GM10847 (cell line): ENCODE measurements around the gene TMEFF2.

ENCODE experiments used
- POLR2A ChIP-seq: IDR thresholded peaks from 2 replicates; pipeline ENCODE4 v1.6.1; 2011; ENCODE audit not compliant: insufficient read length; ENCODE audit errors: extremely low read depth

The TMEFF2 gene

DNA sequence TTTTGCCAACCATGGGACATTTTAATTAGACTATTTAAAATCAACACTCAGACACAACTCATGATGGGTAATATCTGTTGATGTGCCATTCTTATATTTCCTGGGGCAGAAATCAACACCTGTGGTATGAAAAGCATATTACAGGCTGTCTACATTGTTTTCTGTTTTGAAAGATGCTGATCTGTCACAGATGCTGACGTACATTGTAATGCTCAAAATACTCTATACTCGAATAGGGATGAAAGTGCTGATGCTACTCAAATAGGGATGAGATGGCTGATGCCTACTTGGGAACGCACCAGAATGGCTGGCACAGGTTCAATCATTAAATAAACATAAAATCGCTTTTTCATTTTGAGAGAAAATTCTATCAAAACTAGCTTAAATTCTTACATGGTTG lies 41.2 kb downstream of the TMEFF2 start:
- no peak for TF ChIP-seq POLR2A

DNA sequence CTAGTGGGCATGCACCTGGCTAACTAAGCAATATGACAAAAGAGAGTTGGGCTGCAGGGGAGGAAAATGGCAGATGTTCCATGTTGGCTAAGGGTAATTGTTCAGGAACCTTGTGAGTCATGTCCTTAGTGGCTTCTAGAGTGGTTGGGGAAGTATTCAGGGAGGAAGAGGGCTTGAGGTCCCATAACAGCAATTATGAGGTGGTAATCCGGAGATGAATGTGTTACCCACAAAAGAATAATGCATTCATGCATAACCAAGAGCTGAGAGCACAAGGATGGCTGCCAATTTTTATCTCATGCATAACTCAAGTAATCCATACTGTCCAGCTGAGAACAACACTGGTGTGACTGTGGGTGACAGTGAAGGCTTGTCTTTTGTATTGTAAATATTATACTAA lies 42.9 kb downstream of the TMEFF2 start:
- no peak for TF ChIP-seq POLR2A

DNA sequence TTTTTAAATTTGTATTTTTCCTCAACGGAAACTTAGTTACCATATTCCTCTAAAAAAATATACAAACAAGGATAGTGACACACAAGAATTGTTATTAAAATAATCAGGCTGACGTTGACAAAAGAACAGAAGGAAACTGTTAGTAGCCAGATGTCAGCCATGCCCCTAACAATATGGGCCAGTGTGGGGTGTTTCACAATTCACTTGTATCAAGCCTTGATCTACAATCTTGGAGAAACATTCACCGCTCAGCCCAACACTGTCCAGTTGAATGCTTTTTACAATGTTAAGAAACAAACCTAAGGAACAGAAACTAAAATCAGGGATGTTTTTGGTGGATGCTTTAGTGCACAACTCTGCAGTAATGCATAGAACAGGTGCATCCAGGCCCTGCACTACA lies 44.6 kb downstream of the TMEFF2 start:
- TF ChIP-seq POLR2A = no peak

DNA sequence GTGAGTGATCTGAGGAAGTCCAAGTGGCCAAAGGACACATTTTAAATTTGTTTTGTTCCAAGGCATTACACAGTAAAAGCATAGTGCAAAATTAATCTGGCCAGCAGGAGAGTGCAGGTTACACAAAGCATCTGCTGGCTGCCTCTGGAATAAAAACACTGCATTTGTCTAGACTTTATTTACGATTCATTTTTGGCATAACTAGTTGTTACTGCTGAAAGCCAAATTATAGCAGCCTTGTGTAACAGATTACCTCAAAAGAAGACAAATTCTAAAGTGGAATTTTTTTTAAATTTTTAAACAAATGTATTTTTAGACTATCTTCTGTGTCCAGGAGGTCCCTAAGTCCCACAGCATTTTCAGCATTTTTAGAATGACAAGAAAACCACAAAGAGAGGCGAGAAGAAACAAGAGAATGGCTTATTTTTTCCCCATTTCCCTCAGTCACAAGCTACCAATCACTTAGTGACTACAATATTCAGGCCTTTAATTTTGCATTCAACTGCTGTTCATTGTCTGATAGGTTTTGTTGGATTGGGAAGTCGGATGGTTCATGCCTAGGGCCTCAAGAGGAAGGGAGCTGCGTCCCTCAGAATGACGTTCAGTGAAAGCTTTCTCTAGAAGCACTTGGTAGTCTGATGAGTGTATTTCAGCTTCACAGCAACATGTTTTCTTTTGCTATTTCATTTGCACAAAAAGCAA lies 46.0 kb downstream of the TMEFF2 start:
- no peak for TF ChIP-seq POLR2A

DNA sequence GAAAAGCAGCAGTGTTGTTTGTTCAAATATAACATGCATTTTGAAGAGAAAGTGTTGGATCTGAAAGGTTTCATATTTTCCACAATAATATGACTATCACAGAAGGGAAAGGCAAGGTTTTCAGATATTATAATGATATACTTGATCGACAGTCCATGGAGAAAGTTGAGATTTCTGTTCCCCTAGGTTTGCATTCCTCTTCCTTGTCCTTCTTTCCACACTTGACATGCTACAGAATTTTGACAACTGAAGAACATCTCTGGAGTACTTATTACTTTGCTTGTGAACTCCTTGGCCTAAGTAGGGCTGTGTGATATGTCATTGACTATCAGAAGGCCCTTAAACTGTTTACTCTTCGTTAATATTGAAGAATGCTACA lies 46.5 kb downstream of the TMEFF2 start:
- no peak for TF ChIP-seq POLR2A

DNA sequence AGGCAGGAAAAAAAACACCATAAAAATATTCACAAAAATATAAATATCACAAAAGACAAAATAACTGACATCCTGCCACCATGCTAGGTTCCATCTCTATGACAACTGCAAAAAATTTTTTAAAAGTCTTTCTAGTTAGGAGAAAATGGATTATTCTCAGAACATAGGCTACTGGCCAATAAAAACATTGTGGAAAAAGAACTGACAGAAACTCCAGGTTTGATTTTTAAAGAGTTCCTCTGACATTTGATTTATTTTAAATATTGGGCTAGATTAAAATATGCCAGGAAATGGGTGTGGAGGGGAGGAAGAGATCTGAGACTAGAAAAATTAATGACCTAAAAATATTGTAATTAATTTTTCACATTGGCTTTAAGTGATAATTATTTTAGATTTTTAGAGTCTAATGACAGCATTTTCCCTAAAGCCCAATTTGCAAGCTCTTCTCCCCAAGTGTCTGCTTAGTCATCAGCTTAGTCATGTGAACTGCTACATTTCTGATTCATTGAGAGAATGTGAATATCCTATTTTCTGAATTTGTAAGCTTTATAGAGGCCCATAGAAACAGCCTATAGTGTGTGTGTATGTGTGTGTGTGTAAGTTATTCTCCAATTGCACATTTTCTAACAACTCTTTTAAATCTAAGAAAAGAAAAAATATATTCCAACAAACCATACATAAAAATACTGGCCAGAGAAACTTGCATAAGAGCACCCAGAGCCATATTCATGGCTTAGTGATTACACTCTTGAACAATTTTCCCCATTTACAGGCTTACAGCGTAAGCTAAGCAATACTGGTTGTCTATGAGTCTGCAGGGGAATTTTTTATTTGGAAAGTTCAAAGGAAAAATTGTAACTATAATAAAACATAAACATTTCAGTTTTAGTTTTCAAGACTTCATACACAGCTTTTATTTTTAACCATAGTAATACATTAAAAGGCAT lies 48.4 kb downstream of the TMEFF2 start:
- no peak for TF ChIP-seq POLR2A

DNA sequence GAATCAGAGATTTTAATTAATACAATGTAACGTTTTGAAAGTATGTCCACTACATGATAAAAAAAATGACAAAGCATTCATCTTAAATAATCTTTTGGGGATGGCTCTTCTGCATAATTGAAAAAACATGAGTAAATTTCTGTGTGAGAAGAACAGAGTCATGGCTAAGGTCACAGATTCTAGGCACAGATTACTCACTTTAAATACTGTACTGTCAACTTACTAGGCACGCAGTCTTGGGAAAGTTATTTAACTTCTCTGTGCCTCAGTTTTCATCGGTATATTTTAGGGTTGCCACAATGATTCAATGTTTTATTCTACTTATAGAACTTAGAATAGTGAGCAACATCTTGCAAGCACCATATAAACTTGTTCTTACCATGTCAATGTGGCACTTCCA lies 49.2 kb downstream of the TMEFF2 start:
- TF ChIP-seq POLR2A = no peak

DNA sequence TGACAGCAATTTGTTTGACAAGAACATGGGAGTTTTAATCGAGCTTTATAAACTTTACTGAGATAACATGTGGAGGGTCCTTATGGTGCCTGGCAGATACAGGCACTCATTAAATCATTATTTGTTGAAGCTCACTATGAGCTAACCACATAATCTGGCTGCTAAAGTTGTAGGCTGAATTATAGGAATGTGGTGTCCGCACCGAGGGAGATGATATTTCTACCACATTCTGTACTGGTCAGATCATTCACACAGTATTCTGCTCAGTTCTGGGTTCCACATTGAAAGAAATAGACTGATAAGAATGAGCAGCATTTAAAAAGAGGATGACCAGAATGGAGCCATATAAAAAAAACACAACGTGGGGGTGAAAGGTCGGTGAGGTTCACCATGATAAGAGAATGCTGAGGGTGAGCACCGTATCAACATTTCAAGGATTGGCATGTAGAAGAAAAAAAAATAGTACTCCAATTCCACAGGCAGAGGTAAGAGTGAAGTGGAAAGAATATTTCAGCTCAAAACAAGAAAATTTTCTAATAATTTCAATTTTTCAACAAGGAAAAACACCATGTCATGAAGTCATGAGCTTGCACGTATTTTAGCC lies 54.4 kb downstream of the TMEFF2 start:
- TF ChIP-seq POLR2A = no peak

DNA sequence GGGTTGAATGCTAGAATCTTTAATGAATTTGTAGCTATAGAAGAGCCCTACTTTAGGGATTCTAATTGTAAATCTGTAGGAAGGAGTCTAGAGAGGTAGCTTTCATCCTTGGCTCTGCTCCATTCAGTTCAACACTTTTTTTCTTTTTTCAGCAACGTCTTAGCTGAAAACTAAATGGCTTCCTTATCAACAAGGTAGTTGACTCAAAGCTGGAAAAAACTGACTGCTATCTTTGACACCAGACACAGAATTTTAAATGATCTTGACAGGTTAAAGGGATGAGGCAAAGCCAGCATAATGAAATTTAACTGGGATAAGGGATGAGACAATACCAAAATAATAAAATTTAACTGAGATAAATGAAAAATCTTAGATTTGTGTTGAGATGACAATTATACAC lies 54.9 kb downstream of the TMEFF2 start:
- TF ChIP-seq POLR2A = no peak

DNA sequence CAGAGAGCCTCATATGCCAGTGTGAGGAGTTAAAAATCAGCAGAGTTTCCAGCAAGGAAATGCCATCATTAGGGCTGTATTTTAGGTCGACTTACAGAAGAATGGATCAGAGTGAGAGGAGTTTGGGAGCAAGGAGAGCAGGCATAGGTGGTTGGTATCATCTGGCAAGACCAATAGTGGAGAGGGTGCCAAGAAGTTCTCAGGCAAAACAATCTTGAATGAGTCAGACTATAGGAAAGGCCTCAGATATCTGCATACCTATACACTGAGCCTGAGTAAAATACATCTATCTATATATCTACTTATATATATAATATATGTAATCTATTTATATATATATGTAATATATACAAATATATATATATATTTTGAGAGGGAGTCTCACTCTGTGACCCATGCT lies 57.3 kb downstream of the TMEFF2 start:
- TF ChIP-seq POLR2A = no peak

DNA sequence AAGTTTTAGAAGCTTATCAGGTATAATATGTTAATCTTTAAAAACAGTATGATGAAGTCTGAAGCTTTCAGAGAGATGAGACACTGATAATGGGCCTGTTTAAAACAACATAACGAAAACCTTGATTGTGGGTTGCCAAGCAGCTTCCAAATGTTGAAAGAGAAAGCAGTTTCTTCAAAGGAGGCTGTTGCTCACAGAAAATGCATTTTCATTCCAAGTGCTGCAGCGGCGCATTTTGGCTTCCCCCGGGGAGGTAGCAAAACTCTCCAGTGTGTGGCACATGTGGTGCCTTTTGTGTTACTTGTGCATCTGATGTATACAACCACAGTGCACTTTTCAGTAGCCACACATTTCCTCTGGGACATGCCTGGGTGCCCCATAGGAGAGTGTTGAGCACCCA lies 66.1 kb downstream of the TMEFF2 start:
- TF ChIP-seq POLR2A = no peak

DNA sequence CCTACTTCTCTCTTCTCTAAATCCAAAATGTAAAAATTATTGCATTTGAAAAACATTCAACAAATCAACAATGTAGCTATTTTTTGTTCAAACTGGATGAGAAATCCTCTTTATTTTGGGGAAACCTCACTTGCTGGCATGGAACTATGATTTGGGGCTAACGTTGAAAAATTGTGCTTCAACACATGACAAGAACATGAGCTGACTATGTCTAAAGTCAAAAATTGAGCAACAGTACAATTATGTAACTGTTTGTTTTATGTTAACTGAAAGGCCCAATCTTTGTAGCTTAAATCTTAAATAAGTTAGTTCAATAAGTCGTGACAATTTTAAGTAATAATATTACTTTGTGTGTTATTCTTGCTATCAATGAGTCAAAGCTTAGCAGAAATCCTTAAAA lies 67.3 kb downstream of the TMEFF2 start:
- TF ChIP-seq POLR2A = no peak

DNA sequence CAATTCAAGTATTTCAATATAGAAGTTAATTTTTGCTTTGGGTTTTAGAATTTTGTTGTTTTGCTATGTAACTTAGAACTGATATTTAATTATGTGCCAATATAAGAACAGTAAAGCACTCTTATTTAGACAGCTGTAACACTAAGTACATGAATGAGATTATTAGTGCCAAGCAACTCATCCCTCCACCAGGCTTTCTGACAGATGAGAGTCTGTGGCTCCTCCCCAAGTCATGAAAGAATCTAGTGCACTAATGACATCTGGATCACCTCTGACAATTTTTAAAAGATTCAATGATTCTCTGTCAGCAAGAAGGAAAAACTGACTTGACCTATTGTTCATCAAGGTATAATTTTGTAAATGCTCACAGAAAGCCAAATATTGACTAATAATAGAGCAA lies 67.8 kb downstream of the TMEFF2 start:
- TF ChIP-seq POLR2A = no peak

DNA sequence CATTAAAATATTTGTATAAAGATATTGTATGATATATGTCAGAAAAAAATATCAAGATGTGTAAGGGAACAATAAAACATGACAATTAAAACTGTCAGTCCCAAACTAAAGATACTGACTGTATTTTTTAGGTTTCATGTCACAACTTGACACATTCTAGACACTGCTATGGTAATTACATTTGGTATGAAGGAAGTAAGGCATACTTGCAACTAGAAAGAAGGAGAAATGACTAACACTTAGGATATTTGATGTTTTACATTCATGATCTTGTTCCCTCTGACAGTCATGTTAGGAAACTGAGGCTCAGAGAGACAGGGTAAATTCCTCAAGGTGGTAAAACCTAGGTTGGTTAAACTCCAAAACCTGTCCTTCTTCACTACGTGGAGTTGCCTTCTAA lies 68.3 kb downstream of the TMEFF2 start:
- no peak for TF ChIP-seq POLR2A

DNA sequence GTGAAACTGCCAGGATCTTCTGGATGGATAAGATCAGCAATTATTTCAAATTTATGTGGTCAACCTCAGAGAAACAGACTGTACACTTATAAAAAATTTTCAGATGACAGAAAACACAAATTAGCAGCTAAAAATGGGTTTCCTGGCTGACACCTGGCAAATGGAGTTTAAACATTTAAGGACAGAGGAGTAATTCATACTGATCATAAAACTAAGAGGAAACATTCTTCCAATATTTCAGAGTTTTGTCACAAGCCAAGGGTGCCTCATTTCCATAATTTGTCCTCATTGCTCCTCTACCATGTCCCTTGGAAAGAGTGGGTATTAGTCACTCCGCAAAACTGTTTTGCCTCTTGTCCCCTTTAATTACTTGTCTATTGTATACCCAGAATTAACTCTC lies 70.2 kb downstream of the TMEFF2 start:
- no peak for TF ChIP-seq POLR2A

DNA sequence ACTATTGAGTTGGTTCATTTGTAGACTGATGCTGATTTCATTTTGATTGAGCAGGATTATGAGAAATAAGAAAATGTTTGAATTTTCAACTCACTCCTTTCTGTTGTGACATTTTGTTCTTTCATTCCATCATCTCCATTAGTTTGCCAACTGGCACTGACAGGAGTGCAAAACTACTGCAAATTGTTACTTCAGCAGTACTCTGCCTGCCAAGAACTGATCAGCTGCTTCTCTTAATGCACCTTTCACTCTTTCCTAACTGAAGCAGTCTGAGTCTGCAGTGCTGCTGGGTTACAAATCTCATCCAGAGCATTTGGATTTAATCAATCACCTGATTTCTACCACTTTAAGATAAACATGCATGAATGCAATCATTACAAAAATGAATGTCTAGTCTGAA lies 70.9 kb downstream of the TMEFF2 start:
- TF ChIP-seq POLR2A = no peak
